NT2/D1 (cell line): ENCODE results near the gene ARHGAP22.

Experiments
- DNase-seq: peaks from one replicate; pipeline ENCODE4 v3.0.0-alpha.2; 2011; ENCODE audit warnings: low read depth, low spot score
- H3K27me3 ChIP-seq: 2 replicates; pipeline ENCODE4 v1.6.0; 2011; ENCODE audit warnings: mild to moderate bottlenecking; ENCODE audit not compliant: insufficient read length, insufficient read depth
- H3K36me3 ChIP-seq: 2 replicates; pipeline ENCODE4 v1.6.1; 2011; ENCODE audit warnings: mild to moderate bottlenecking, low read length, mixed read lengths; ENCODE audit not compliant: insufficient read depth, insufficient read length
- H3K4me1 ChIP-seq: 2 replicates; pipeline ENCODE4 v1.5.1; 2011; ENCODE audit not compliant: insufficient read depth, insufficient read length
- H3K4me3 ChIP-seq: 2 replicates; pipeline ENCODE4 v1.5.1; 2011; ENCODE audit warnings: low read depth; ENCODE audit not compliant: insufficient read length
- H3K9ac ChIP-seq: 2 replicates; pipeline ENCODE4 v1.6.0; 2011; ENCODE audit warnings: low read depth; ENCODE audit not compliant: insufficient read length
- H3K9me3 ChIP-seq: 2 replicates; pipeline ENCODE4 v1.5.1; 2011; ENCODE audit warnings: mild to moderate bottlenecking, low read length; ENCODE audit not compliant: insufficient read depth
- SUZ12 ChIP-seq: IDR thresholded peaks from 2 replicates; pipeline ENCODE4 v1.6.1; 2011; ENCODE audit not compliant: insufficient read length, insufficient read depth; ENCODE audit errors: extremely low read depth
- YY1 ChIP-seq: IDR thresholded peaks from 2 replicates; pipeline ENCODE4 v1.6.1; 2011; ENCODE audit not compliant: insufficient read length, insufficient read depth
- ZNF274 ChIP-seq: IDR thresholded peaks from 2 replicates; pipeline ENCODE4 v1.6.1; 2011; ENCODE audit warnings: mild to moderate bottlenecking, low read depth, low read length

ARHGAP22 gene

GRCh38 chr10:48463318-48464003 is 141.4 kb downstream of the ARHGAP22 start:
- no peaks in the 10 kb centered on the region for H3K36me3 ChIP-seq
- no peak overlapping the region for H3K4me3 ChIP-seq
- H3K4me1 ChIP-seq, result peaks cover 16% of the 10 kb centered on the region
- TF ChIP-seq YY1 (no peak), ZNF274 (no peak), SUZ12 (no peak)
- no peaks in the 10 kb centered on the region for H3K9me3 ChIP-seq
- H3K27me3 ChIP-seq, result no peaks in the 10 kb centered on the region
- H3K9ac ChIP-seq, result no peak overlapping the region
- no peak for DNase-seq

GRCh38 chr10:48462482-48463020 is 142.3 kb downstream of the ARHGAP22 start:
- Histone ChIP-seq H3K4me3 (no peak overlapping the region), H3K27me3 (no peaks in the 10 kb centered on the region), H3K9ac (no peak overlapping the region), H3K4me1 (peaks cover 15% of the 10 kb centered on the region), H3K36me3 (no peaks in the 10 kb centered on the region), H3K9me3 (no peaks in the 10 kb centered on the region)
- no peak for TF ChIP-seq SUZ12
- TF ChIP-seq ZNF274, result no peak
- TF ChIP-seq YY1, result no peak
- DNase-seq, result no peak

- H3K36me3 ChIP-seq, result no peaks in the 10 kb centered on the region
- H3K4me3 ChIP-seq, result no peak overlapping the region
- peaks cover 15% of the 10 kb centered on the region for H3K4me1 ChIP-seq
- no peaks in the 10 kb centered on the region for H3K9me3 ChIP-seq
- no peak overlapping the region for H3K9ac ChIP-seq
- no peak for TF ChIP-seq SUZ12
- no peak for TF ChIP-seq ZNF274
- no peak for TF ChIP-seq YY1
- no peaks in the 10 kb centered on the region for H3K27me3 ChIP-seq
- DNase-seq, result no peak
These were observed 143.0 kb downstream of the ARHGAP22 start for GRCh38 chr10:48461623-48462481.

GRCh38 chr10:48460182-48460581 is 144.7 kb downstream of the ARHGAP22 start:
- Histone ChIP-seq H3K4me3 (no peak overlapping the region), H3K36me3 (no peaks in the 10 kb centered on the region), H3K9me3 (no peaks in the 10 kb centered on the region), H3K27me3 (no peaks in the 10 kb centered on the region), H3K4me1 (peaks cover 8% of the 10 kb centered on the region), H3K9ac (no peak overlapping the region)
- TF ChIP-seq SUZ12 (no peak), YY1 (no peak), ZNF274 (no peak)
- DNase-seq, result no peak

GRCh38 chr10:48459270-48460150 is 145.4 kb downstream of the ARHGAP22 start:
- Histone ChIP-seq H3K4me1 (peaks cover 8% of the 10 kb centered on the region), H3K27me3 (no peaks in the 10 kb centered on the region), H3K4me3 (no peak overlapping the region), H3K9ac (no peak overlapping the region), H3K36me3 (no peaks in the 10 kb centered on the region), H3K9me3 (no peaks in the 10 kb centered on the region)
- no peak for DNase-seq
- TF ChIP-seq YY1, result no peak
- no peak for TF ChIP-seq ZNF274
- no peak for TF ChIP-seq SUZ12

- DNase-seq, result no peak
- Histone ChIP-seq H3K4me3 (no peak overlapping the region), H3K27me3 (no peaks in the 10 kb centered on the region), H3K4me1 (peaks cover 3% of the 10 kb centered on the region), H3K9ac (no peak overlapping the region), H3K36me3 (no peaks in the 10 kb centered on the region), H3K9me3 (no peaks in the 10 kb centered on the region)
- TF ChIP-seq SUZ12 (no peak), YY1 (no peak), ZNF274 (no peak)
These were observed 146.2 kb downstream of the ARHGAP22 start for GRCh38 chr10:48458662-48459048.
